GM12878 (cell line): ENCODE measurements around the gene CDC6. TPM values are rescaled to one million over a fixed set of nuclear protein-coding genes. Genes with fewer than 3 reads are reported as not detected.

Experiments used
- ATAC-seq: fragments of 200-7000 bp; cut with Tn5 transposase; 3 replicates; pipeline ENCODE4 v1.9.1; 2020; ENCODE audit warnings: mild to moderate bottlenecking, moderate library complexity
- BruUV-seq: library from RNA; stranded (reverse); fragments of 400-500 nt; replicated peaks from 2 replicates; lab custom pipeline; 2021; lab: Mats Ljungman, UMichigan
- CTCF ChIA-PET: fragments of 300-600 bp; sonication (Branson Sonifier 250); formaldehyde crosslinking; extraction: SDS; loops from one replicate; lab custom pipeline; 2021; ENCODE audit warnings: inconsistent platforms; lab: Yijun Ruan, JAX
- POLR2A ChIA-PET: fragments of 350-600 bp; formaldehyde crosslinking; extraction: SDS; loops from one replicate; lab custom pipeline; 2021; ENCODE audit warnings: inconsistent platforms; lab: Charles Lee
- RAD21 ChIA-PET: fragments of 300-600 bp; sonication (Branson Sonifier 250); formaldehyde crosslinking; loops from one replicate; lab custom pipeline; 2023; ENCODE audit warnings: antibody characterized with exemption; ENCODE audit not compliant: unreplicated experiment; lab: Charles Lee
- SMC1A ChIA-PET: fragments of 300-600 bp; sonication (Branson Sonifier 250); formaldehyde crosslinking; loops from one replicate; lab custom pipeline; 2023; ENCODE audit not compliant: unreplicated experiment, uncharacterized antibody; lab: Charles Lee
- DNase-seq: peaks from one replicate; pipeline ENCODE4 v3.0.0-alpha.2; 2011; ENCODE audit warnings: low read depth, low spot score
- FAIRE-seq: peaks from 3 replicates; lab custom pipeline; 2011; peaks lifted over from hg19 to GRCh38; lab: Jason Lieb, UNC
- H2AFZ ChIP-seq: 2 replicates; pipeline ENCODE4 v1.6.0; 2011; ENCODE audit warnings: low read depth, low read length, control low read depth; ENCODE audit not compliant: control insufficient read depth
- H3K27ac ChIP-seq: 2 replicates; pipeline ENCODE4 v1.5.1; 2011; ENCODE audit warnings: control low read depth; ENCODE audit not compliant: control insufficient read depth, insufficient read depth
- H3K27me3 ChIP-seq, 2 experiments: replicated peaks in 1 of 2; 2 replicates each; pipeline versions ENCODE4 v1.6.0 to v1.6.1; 2011; ENCODE audit warnings: low read length in 1 of 2; ENCODE audit not compliant: control insufficient read depth in 2 of 2, insufficient read depth in 2 of 2
- H3K36me3 ChIP-seq, 2 experiments: 2 replicates each; pipeline ENCODE4 v1.5.1; 2011; ENCODE audit warnings: low read length in 1 of 2; ENCODE audit not compliant: control insufficient read depth in 2 of 2, insufficient read depth in 2 of 2
- H3K4me1 ChIP-seq: 2 replicates; pipeline ENCODE4 v1.6.1; 2011; ENCODE audit warnings: mild to moderate bottlenecking, low read length, moderate library complexity, mixed read lengths; ENCODE audit not compliant: control insufficient read depth, insufficient read depth
- H3K4me2 ChIP-seq: 2 replicates; pipeline ENCODE4 v1.6.0; 2011; ENCODE audit warnings: control low read depth; ENCODE audit not compliant: control insufficient read depth, insufficient read depth
- H3K4me3 ChIP-seq: fragments of 200-600 bp; sonication (generic); 2 replicates; pipeline ENCODE4 v1.5.1; 2016
- H3K79me2 ChIP-seq: 2 replicates; pipeline ENCODE4 v1.6.0; 2011; ENCODE audit warnings: low read length; ENCODE audit not compliant: control insufficient read depth, insufficient read depth
- H3K9ac ChIP-seq: 2 replicates; pipeline ENCODE4 v1.8.0; 2011; ENCODE audit warnings: low read length, control low read depth, mixed read lengths; ENCODE audit not compliant: control insufficient read depth, insufficient read depth
- H3K9me3 ChIP-seq: replicated peaks from 3 replicates; pipeline ENCODE4 v1.5.1; 2011; ENCODE audit warnings: mild to moderate bottlenecking, low read length; ENCODE audit not compliant: control insufficient read depth, insufficient read depth
- H4K20me1 ChIP-seq: 2 replicates; pipeline ENCODE4 v1.6.0; 2011; ENCODE audit not compliant: control insufficient read depth, insufficient read depth
- CHD1 ChIP-seq: IDR thresholded peaks from 2 replicates; pipeline ENCODE4 v1.6.1; 2012; ENCODE audit warnings: low read depth, low read length, improper control_type of control experiment
- ETV6 ChIP-seq, 2 experiments: fragments of 450-650 bp in 1 of 2; IDR thresholded peaks in 1 of 2; conservative IDR thresholded peaks in 1 of 2; 2 replicates each; pipeline ENCODE4 v1.6.1; 2014; ENCODE audit warnings: antibody characterized with exemption in 1 of 2, borderline replicate concordance in 1 of 2, low read depth in 1 of 2, mild to moderate bottlenecking in 1 of 2, moderate library complexity in 1 of 2
- HDAC2 ChIP-seq: fragments of 200-600 bp; sonication (generic); IDR thresholded peaks from 2 replicates; pipeline ENCODE4 v1.6.1; 2017
- JUND ChIP-seq: IDR thresholded peaks from 2 replicates; pipeline ENCODE4 v1.6.1; 2012; ENCODE audit warnings: low read depth, mild to moderate bottlenecking, low read length, improper control_type of control experiment, moderate library complexity
- MEF2B ChIP-seq: fragments of 450-650 bp; IDR thresholded peaks from 2 replicates; pipeline ENCODE4 v1.6.1; 2018; ENCODE audit warnings: mild to moderate bottlenecking, moderate library complexity; ENCODE audit not compliant: partially characterized antibody, poor library complexity, severe bottlenecking
- RCOR1 ChIP-seq: conservative IDR thresholded peaks from 2 replicates; pipeline ENCODE4 v1.6.1; 2012; ENCODE audit warnings: low read depth, low read length, improper control_type of control experiment
- STAT1 ChIP-seq: fragments of 450-650 bp; conservative IDR thresholded peaks from 2 replicates; pipeline ENCODE4 v1.6.1; 2014; ENCODE audit warnings: antibody characterized with exemption, mild to moderate bottlenecking
- WGBS: methylation state at CpG from one replicate; pipeline ENCODE4 v1.1.6; 2016; ENCODE audit warnings: low lambda C conversion rate; ENCODE audit not compliant: insufficient replicate concordance, insufficient coverage; ENCODE audit errors: missing lambda C conversion rate; 5-methylcytosine and 5-hydroxymethylcytosine counted together
- in situ Hi-C: fragments of 300-500 bp; cut with MboI; formaldehyde crosslinking; loops from 9 replicates; pipeline ENCODE4 v1.14.3; 2018; ENCODE audit warnings: mixed read lengths
- intact Hi-C: fragments of 100-400 bp; cut with micrococcal nuclease; formaldehyde crosslinking; loops from one replicate; pipeline ENCODE4 v1.14.2; 2022; ENCODE audit not compliant: unreplicated experiment
- polyA plus RNA-seq, 11 experiments: library from polyadenylated mRNA; depleted of rRNA in 4 of 11; unstranded in 6 of 11; stranded (reverse) in 5 of 11; fragments of >200 nt; fragmentation: Nextera tagmentation in 4 of 11; fragmentation: Illumina TruSeq in 1 of 11; extraction: Ambion mirVana in 4 of 11; extraction: Trizol in 1 of 11; gene quantifications; 1 replicate in 1 of 11; 2 replicates in 10 of 11; pipeline versions ENCODE4 v1.2.1 to v1.2.3, GENCODE V29; 2011 to 2016; ENCODE audit warnings: inconsistent platforms in 2 of 11, missing spikeins in 2 of 11, low read depth in 1 of 11
- total RNA-seq, 4 experiments: library from RNA; depleted of rRNA in 3 of 4; stranded (reverse); fragments of >200 nt in 3 of 4; fragmentation: Illumina TruSeq in 1 of 4; extraction: Trizol in 1 of 4; gene quantifications; 2 replicates each; pipeline versions ENCODE4 v1.2.1 to v1.2.3, GENCODE V29; 2013 to 2021
- TF ChIP-seq, protein P1 (sequence below): fragments of 450-650 bp; IDR thresholded peaks from 2 replicates; pipeline ENCODE4 v1.6.1; 2017; ENCODE audit warnings: mild to moderate bottlenecking, low read depth, inconsistent platforms; ENCODE audit not compliant: poor library complexity, severe bottlenecking
- TF ChIP-seq, protein P2 (sequence below): fragments of 450-650 bp; IDR thresholded peaks from 2 replicates; pipeline ENCODE4 v1.6.1; 2018; ENCODE audit warnings: borderline replicate concordance, mild to moderate bottlenecking; ENCODE audit not compliant: partially characterized antibody

The CDC6 gene
- total and polyA plus RNA-seq, 10 of the 15 experiments (the other 5 are each of a cell fraction or from before 2014, with no cell fraction given): 13.3 to 60.9 (median 47.6) TPM

DNA sequence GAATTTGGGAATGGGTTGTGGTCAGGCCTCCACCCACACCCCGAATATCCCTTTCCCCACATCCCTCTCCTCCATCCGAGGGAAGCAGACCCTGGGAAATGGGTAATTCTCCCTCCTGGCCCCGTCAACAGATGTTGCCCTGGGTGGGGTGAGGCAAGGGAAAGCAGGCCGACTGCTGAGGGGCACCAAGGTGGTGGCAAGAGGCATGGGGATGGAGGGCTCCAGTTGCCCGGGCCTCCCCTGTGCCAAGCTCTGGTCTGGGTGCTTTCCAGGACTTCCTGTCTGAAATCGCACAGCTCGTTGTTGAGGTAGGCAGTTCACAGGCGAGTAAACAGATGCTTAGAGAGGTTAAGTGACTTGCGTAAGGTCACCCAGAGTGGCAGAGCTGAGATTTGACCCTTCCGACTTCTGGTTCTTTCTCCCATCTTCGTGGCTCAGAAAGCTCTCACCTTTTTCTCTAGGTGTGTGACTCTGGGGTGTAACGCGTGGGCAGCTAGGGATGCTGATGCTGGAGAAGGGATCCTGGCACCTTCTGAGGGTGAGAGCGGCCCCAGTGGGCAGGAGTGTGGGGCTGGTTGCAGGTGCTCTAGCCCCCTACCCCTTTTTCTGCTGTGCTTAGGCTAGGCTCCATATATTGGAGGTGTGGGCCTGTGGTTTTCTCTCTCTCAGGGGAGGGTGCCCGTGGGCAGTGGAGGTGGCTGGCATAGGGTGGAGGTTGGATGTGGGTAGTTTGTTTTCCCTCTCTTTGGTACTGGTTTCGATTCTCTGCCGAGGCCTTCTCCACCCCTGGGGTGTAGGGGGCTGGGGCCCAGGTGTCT, 38.5 kb downstream of the CDC6 start (continued):
- TF ChIP-seq, protein P1, sequence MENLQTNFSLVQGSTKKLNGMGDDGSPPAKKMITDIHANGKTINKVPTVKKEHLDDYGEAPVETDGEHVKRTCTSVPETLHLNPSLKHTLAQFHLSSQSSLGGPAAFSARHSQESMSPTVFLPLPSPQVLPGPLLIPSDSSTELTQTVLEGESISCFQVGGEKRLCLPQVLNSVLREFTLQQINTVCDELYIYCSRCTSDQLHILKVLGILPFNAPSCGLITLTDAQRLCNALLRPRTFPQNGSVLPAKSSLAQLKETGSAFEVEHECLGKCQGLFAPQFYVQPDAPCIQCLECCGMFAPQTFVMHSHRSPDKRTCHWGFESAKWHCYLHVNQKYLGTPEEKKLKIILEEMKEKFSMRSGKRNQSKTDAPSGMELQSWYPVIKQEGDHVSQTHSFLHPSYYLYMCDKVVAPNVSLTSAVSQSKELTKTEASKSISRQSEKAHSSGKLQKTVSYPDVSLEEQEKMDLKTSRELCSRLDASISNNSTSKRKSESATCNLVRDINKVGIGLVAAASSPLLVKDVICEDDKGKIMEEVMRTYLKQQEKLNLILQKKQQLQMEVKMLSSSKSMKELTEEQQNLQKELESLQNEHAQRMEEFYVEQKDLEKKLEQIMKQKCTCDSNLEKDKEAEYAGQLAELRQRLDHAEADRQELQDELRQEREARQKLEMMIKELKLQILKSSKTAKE: peak; percentile 15
- no peak for TF ChIP-seq STAT1

DNA sequence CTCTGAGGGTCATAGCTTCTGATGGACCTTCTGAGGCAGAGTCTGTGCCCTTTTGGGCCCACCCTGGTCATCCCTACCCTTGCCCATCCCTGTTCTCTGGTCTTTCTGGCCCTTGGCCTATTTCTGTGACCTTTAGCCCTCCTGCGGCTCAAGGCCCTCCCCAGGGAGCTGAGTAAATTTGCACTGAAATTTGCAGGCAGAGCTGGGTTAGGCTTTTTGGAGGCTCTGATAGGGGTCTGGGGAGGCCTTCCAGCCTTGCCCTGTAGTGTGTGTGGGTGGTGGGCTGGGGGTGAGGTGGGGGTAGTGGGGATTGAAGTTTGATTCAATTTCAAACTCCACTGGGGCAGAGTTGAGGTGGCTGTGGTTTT, 39.1 kb downstream of the CDC6 start:
- in situ Hi-C loops: loop anchor here (10.0 kb wide), 1 partner anchor 1348 kb away; no protein-coding TSS in a partner anchor
- Histone ChIP-seq H3K79me2 (peaks cover 94% of the 10 kb centered on the region), H4K20me1 (no peaks in the 10 kb centered on the region), H3K27me3 (no peaks in the 10 kb centered on the region), H2AFZ (no peak overlapping the region)
- TF ChIP-seq ETV6 (conservative IDR thresholded peaks at IDR 0.05 in 1 of 2, IDR thresholded peaks at IDR 0.05 in 1 of 2; ENCODE audit: borderline replicate concordance in 1 of 2, low read depth in 1 of 2) (no peak), CHD1 (no peak), HDAC2 (no peak), MEF2B (peak; percentile 63), JUND (no peak), RCOR1 (no peak)
- TF ChIP-seq, protein P2, sequence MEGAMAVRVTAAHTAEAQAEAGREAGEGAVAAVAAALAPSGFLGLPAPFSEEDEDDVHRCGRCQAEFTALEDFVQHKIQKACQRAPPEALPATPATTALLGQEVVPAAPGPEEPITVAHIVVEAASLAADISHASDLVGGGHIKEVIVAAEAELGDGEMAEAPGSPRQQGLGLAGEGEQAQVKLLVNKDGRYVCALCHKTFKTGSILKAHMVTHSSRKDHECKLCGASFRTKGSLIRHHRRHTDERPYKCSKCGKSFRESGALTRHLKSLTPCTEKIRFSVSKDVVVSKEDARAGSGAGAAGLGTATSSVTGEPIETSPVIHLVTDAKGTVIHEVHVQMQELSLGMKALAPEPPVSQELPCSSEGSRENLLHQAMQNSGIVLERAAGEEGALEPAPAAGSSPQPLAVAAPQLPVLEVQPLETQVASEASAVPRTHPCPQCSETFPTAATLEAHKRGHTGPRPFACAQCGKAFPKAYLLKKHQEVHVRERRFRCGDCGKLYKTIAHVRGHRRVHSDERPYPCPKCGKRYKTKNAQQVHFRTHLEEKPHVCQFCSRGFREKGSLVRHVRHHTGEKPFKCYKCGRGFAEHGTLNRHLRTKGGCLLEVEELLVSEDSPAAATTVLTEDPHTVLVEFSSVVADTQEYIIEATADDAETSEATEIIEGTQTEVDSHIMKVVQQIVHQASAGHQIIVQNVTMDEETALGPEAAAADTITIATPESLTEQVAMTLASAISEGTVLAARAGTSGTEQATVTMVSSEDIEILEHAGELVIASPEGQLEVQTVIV: no peak
- TF ChIP-seq, all 136 proteins: peak for 1
- H3K4me3 ChIP-seq: peak overlapping the region; percentile 74
- peaks cover 62% of the 10 kb centered on the region for H3K4me1 ChIP-seq
- peak overlapping the region; percentile 100 for H3K4me2 ChIP-seq
- ChIA-PET RAD21 (interaction anchor here (1.5 to 12.6 kb wide), 6 partner anchors 12 to 108 kb away, joined by 3 to 156 read pairs (median 13); partner anchors contain the start of gene RARA), CTCF (interaction anchor here (1.2 to 6.6 kb wide), 12 partner anchors 8 to 214 kb away, joined by 3 to 58 read pairs (median 6); partner anchors contain the start of gene RARA), POLR2A (interaction anchor here (0.7 to 7.0 kb wide), 5 partner anchors 9 to 108 kb away, joined by 3 to 123 read pairs (median 6); partner anchors contain the start of genes RARA and WIPF2), SMC1A (interaction anchor here (1.1 to 11.2 kb wide), 7 partner anchors 10 to 36 kb away, joined by 4 to 172 read pairs (median 5); partner anchors contain the start of gene RARA)
- peak overlapping the region; percentile 75 for H3K9ac ChIP-seq
- H3K9me3 ChIP-seq: no peaks in the 10 kb centered on the region
- FAIRE-seq (no peak), ATAC-seq (no peak), DNase-seq (no peak)
- no TSS peak for BruUV-seq
- H3K36me3 ChIP-seq: peaks cover 9 to 12% of the 10 kb centered on the region in 2 experiments; a peak in 3 of 4 replicates
- intact Hi-C loops: no loop called here
- 0% methylated on average over 1 of the region's 1 CpG for WGBS
- H3K27ac ChIP-seq: peak overlapping the region; percentile 96
